HepG2 (cell line): ENCODE data around the gene SPATA12. TPM values are rescaled to one million over a fixed set of nuclear protein-coding genes. Genes with fewer than 3 reads are reported as not detected.

ENCODE experiments used
- ATAC-seq: fragments of 200-7000 bp; cut with Tn5 transposase; 3 replicates; pipeline ENCODE4 v1.9.1; 2020; ENCODE audit warnings: mild to moderate bottlenecking, moderate library complexity
- BruUV-seq: library from RNA; stranded (reverse); fragments of 400-500 nt; replicated peaks from 2 replicates; lab custom pipeline; 2021; lab: Mats Ljungman, UMichigan
- CTCF ChIA-PET: fragments of 300-600 bp; formaldehyde crosslinking; extraction: SDS; loops from one replicate; lab custom pipeline; 2021; ENCODE audit warnings: low total read pairs, inconsistent platforms, low intra/inter-chr PET ratio; lab: Yijun Ruan, JAX
- POLR2A ChIA-PET: fragments of 350-600 bp; sonication (Branson Sonifier 250); formaldehyde crosslinking; loops from one replicate; lab custom pipeline; 2020; ENCODE audit warnings: antibody characterized with exemption, inconsistent platforms; lab: Yijun Ruan, JAX
- DNase-seq: peaks from one replicate; pipeline ENCODE4 v3.0.0-alpha.2; 2015; ENCODE audit warnings: low spot score
- FAIRE-seq: peaks from 3 replicates; lab custom pipeline; 2011; peaks lifted over from hg19 to GRCh38; lab: Jason Lieb, UNC
- H2AFZ ChIP-seq: one replicate; pipeline ENCODE4 v1.6.1; 2011; ENCODE audit warnings: low read length, inconsistent platforms
- H3K27ac ChIP-seq: fragments of 300-600 bp; 3 replicates; pipeline ENCODE4 v1.8.0; 2011; ENCODE audit warnings: mixed run types, mild to moderate bottlenecking, mixed read lengths, low read length, inconsistent platforms; ENCODE audit not compliant: insufficient read depth; ENCODE audit errors: extremely low read length
- H3K27me3 ChIP-seq, 2 experiments: fragments of 200-600 bp in 1 of 2; 2 replicates in 1 of 2; 3 replicates in 1 of 2; pipeline versions ENCODE4 v1.6.0 to v1.8.0; 2011; ENCODE audit warnings: low read length in 2 of 2, mild to moderate bottlenecking in 2 of 2, moderate library complexity in 2 of 2, inconsistent platforms in 1 of 2; ENCODE audit not compliant: insufficient read depth in 2 of 2, control insufficient read depth in 1 of 2
- H3K36me3 ChIP-seq, 2 experiments: fragments of 200-600 bp in 1 of 2; replicated peaks in 1 of 2; 2 replicates in 1 of 2; 3 replicates in 1 of 2; pipeline versions ENCODE4 v1.5.1 to v1.8.0; 2011; ENCODE audit warnings: low read length in 2 of 2, inconsistent platforms in 1 of 2; ENCODE audit not compliant: insufficient read depth in 2 of 2, control insufficient read depth in 1 of 2
- H3K4me1 ChIP-seq: 2 replicates; pipeline ENCODE4 v1.5.1; 2012; ENCODE audit warnings: low read length, inconsistent platforms; ENCODE audit not compliant: insufficient read depth
- H3K4me2 ChIP-seq: 2 replicates; pipeline ENCODE4 v1.6.0; 2011; ENCODE audit warnings: low read depth, low read length, inconsistent platforms
- H3K4me3 ChIP-seq, 3 experiments: fragments of 200-600 bp in 1 of 3; sonication (generic), shearing (Covaris generic) in 1 of 3; replicated peaks in 1 of 3; 2 replicates each; pipeline ENCODE4 v1.5.1; 2011 to 2016; ENCODE audit warnings: low read length in 3 of 3, inconsistent platforms in 2 of 3, low read depth in 2 of 3, mild to moderate bottlenecking in 2 of 3, control low read depth in 1 of 3, mixed read lengths in 1 of 3; ENCODE audit not compliant: insufficient read depth in 1 of 3
- H3K79me2 ChIP-seq: one replicate; pipeline ENCODE4 v1.6.1; 2011; ENCODE audit warnings: low read length, inconsistent platforms; ENCODE audit not compliant: insufficient read depth
- H3K9ac ChIP-seq: 2 replicates; pipeline ENCODE4 v1.6.0; 2011; ENCODE audit warnings: mild to moderate bottlenecking, low read depth, low read length, inconsistent platforms; ENCODE audit not compliant: insufficient read depth
- H3K9me3 ChIP-seq: 2 replicates; pipeline ENCODE4 v1.5.1; 2012; ENCODE audit warnings: mild to moderate bottlenecking, low read length
- H4K20me1 ChIP-seq: 2 replicates; pipeline ENCODE4 v1.6.0; 2011; ENCODE audit warnings: inconsistent platforms, mild to moderate bottlenecking, low read length, moderate library complexity; ENCODE audit not compliant: insufficient read depth
- ARHGAP35 ChIP-seq: sonication (generic); formaldehyde crosslinking; IDR thresholded peaks from 2 replicates; pipeline ENCODE4 v1.9.0; 2022; ENCODE audit warnings: mild to moderate bottlenecking, inconsistent platforms, moderate library complexity, missing genetic modification reagents, borderline replicate concordance
- BATF2 ChIP-seq: sonication (generic); formaldehyde crosslinking; IDR thresholded peaks from 2 replicates; pipeline ENCODE4 v1.8.0; 2022; ENCODE audit warnings: mild to moderate bottlenecking, missing genetic modification reagents, moderate library complexity
- CENPT ChIP-seq: sonication (generic); formaldehyde crosslinking; IDR thresholded peaks from 2 replicates; pipeline ENCODE4 v1.8.0; 2022; ENCODE audit warnings: low read depth, mild to moderate bottlenecking, moderate library complexity, missing genetic modification reagents
- DNMT1 ChIP-seq: sonication (generic); formaldehyde crosslinking; IDR thresholded peaks from 2 replicates; pipeline ENCODE4 v1.5.1; 2020; ENCODE audit warnings: mild to moderate bottlenecking, missing genetic modification reagents
- HOXA3 ChIP-seq: sonication (generic); formaldehyde crosslinking; IDR thresholded peaks from 2 replicates; pipeline ENCODE4 v1.5.0; 2020; ENCODE audit warnings: missing genetic modification reagents
- SP5 ChIP-seq: IDR thresholded peaks from 2 replicates; pipeline ENCODE4 v1.6.1; 2016; ENCODE audit warnings: low read depth, borderline replicate concordance
- STAT5B ChIP-seq: sonication (generic); formaldehyde crosslinking; IDR thresholded peaks from 2 replicates; pipeline ENCODE4 v1.4.0; 2020; ENCODE audit warnings: missing genetic modification reagents
- THYN1 ChIP-seq: sonication (generic); formaldehyde crosslinking; IDR thresholded peaks from 2 replicates; pipeline ENCODE4 v1.8.1; 2023; ENCODE audit warnings: low read depth, mild to moderate bottlenecking, moderate library complexity, missing genetic modification reagents, borderline replicate concordance
- ZFX ChIP-seq: sonication (generic); formaldehyde crosslinking; IDR thresholded peaks from 2 replicates; pipeline ENCODE4 v1.4.0; 2020; ENCODE audit warnings: mild to moderate bottlenecking, low read depth, missing genetic modification reagents, moderate library complexity
- ZNF350 ChIP-seq: sonication (generic); formaldehyde crosslinking; IDR thresholded peaks from 2 replicates; pipeline ENCODE4 v1.4.0; 2020; ENCODE audit warnings: mild to moderate bottlenecking, low read depth, missing genetic modification reagents, borderline replicate concordance
- ZNF83 ChIP-seq: sonication (generic); formaldehyde crosslinking; IDR thresholded peaks from 2 replicates; pipeline ENCODE4 v1.4.0; 2020; ENCODE audit warnings: missing genetic modification reagents, mild to moderate bottlenecking, borderline replicate concordance
- WGBS: methylation state at CpG from one replicate; pipeline ENCODE4 v1.1.6; 2017; ENCODE audit warnings: low lambda C conversion rate; 5-methylcytosine and 5-hydroxymethylcytosine counted together
- in situ Hi-C: cut with HindIII; loops from 2 replicates; pipeline ENCODE4 v1.10.0; 2017; ENCODE audit warnings: low pct_unique_long_range_greater_than_20kb; ENCODE audit not compliant: extremely low pct_ligation_motif_present
- intact Hi-C: fragments of 100-400 bp; cut with micrococcal nuclease; formaldehyde crosslinking; loops from one replicate; pipeline ENCODE4 v1.10.0; 2022; ENCODE audit not compliant: unreplicated experiment
- polyA plus RNA-seq, 8 experiments: library from polyadenylated mRNA; depleted of rRNA in 3 of 8; stranded (reverse) in 7 of 8; unstranded in 1 of 8; fragments of >200 nt; fragmentation: Illumina TruSeq in 4 of 8; extraction: Trizol in 4 of 8; gene quantifications; 2 replicates each; pipeline versions ENCODE4 v1.2.1 to v1.2.3, GENCODE V29; 2011 to 2016; ENCODE audit warnings: low read depth in 4 of 8, missing spikeins in 1 of 8, mixed read lengths in 1 of 8; ENCODE audit not compliant: insufficient read depth in 1 of 8
- total RNA-seq, 5 experiments: library from RNA; depleted of rRNA; stranded (reverse); fragments of >200 nt; fragmentation: Illumina TruSeq; extraction: Trizol; gene quantifications; 2 replicates each; pipeline ENCODE4 v1.2.3, GENCODE V29; 2016; ENCODE audit warnings: low read depth in 1 of 5
- TF ChIP-seq, protein P1 (sequence below): sonication (generic); formaldehyde crosslinking; IDR thresholded peaks from 2 replicates; pipeline ENCODE4 v1.5.0; 2020; ENCODE audit warnings: missing genetic modification reagents

Gene SPATA12
- total and polyA plus RNA-seq, 2 of the 13 experiments (the other 11 are each of a cell fraction or from before 2014, with no cell fraction given) = 0.09 to 0.25 TPM

GRCh38 chr3:57012847-57013246 lies 47.6 kb upstream of the SPATA12 start (continued):
- no peak for TF ChIP-seq THYN1 (CRISPR knock-in tag)
- TF ChIP-seq ZFX = no peak

DNA sequence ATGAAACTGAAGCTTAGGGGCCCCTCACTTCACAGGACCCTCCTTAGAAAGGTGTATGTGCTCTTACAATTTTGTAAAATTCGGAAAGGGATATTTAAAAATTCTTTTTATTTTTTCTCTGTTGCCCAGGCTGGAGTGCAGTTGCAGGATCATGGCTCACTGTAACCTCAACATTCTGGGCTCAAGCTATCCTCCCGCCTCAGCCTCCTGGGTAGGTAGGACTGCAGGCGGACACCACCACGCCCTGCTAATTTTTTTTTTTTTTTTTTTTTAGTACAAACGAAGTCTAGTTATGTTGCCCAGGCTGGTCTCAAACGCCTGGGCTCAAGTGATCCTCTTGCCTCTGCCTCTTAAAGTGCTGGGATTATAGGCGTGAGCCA lies 45.1 kb upstream of the SPATA12 start:
- Histone ChIP-seq H3K36me3 (no peaks in the 10 kb centered on the region), H3K9ac (no peak overlapping the region), H4K20me1 (no peaks in the 10 kb centered on the region), H2AFZ (no peak overlapping the region), H3K27me3 (no peaks in the 10 kb centered on the region), H3K4me1 (peaks cover 20% of the 10 kb centered on the region), H3K4me2 (no peak overlapping the region), H3K9me3 (no peaks in the 10 kb centered on the region), H3K79me2 (no peaks in the 10 kb centered on the region), H3K4me3 (no peak overlapping the region), H3K27ac (no peak overlapping the region)
- WGBS = 96% methylated on average over 7 of the region's 7 CpGs
- in situ Hi-C loops (no loop called here), intact Hi-C loops (no loop called here)
- no TSS peak for BruUV-seq
- FAIRE-seq = no peak
- ChIA-PET POLR2A (no interaction called here), CTCF (no interaction called here)
- no peak for ATAC-seq
- DNase-seq = no peak
- TF ChIP-seq, protein P1, sequence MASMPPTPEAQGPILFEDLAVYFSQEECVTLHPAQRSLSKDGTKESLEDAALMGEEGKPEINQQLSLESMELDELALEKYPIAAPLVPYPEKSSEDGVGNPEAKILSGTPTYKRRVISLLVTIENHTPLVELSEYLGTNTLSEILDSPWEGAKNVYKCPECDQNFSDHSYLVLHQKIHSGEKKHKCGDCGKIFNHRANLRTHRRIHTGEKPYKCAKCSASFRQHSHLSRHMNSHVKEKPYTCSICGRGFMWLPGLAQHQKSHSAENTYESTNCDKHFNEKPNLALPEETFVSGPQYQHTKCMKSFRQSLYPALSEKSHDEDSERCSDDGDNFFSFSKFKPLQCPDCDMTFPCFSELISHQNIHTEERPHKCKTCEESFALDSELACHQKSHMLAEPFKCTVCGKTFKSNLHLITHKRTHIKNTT (CRISPR knock-in tag) = no peak
- TF ChIP-seq DNMT1 (CRISPR knock-in tag) = no peak
- no peak for TF ChIP-seq ZNF83 (CRISPR knock-in tag)
- TF ChIP-seq HOXA3 = no peak
- TF ChIP-seq ARHGAP35 (CRISPR knock-in tag) = no peak
- TF ChIP-seq BATF2 (CRISPR knock-in tag) = no peak
- TF ChIP-seq STAT5B = no peak
- no peak for TF ChIP-seq SP5 (CRISPR knock-in tag)
- no peak for TF ChIP-seq CENPT (CRISPR knock-in tag)
- TF ChIP-seq ZNF350 = no peak
